NCI-H187 treated with DMSO at 0.1 percent for 48 hours (cell line): Measurements from ENCODE around the gene SAMD4A.
"Not testable (repeated sequence)": the region's sequence is repeated elsewhere in the genome, so short reads cannot be mapped to it uniquely, and the experiment has no call there.

Source experiments
- DNase-seq: peaks from one replicate; lab custom pipeline; 2025; lab: John Stamatoyannopoulos, UW

Gene SAMD4A

GRCh38 chr14:54734966-54735365, 168.0 kb downstream of the SAMD4A start:
- no peak for DNase-seq

- DNase-seq = no peak
Observed at GRCh38 chr14:54735424-54735823, 168.5 kb downstream of the SAMD4A start.

- no peak for DNase-seq
Observed at GRCh38 chr14:54737132-54737711, 170.3 kb downstream of the SAMD4A start.

- DNase-seq = no peak
Observed at GRCh38 chr14:54738009-54738408, 171.1 kb downstream of the SAMD4A start.

- no peak for DNase-seq
Observed at GRCh38 chr14:54739514-54739913, 172.6 kb downstream of the SAMD4A start.

- no peak for DNase-seq
Observed at GRCh38 chr14:54742492-54743350, 175.8 kb downstream of the SAMD4A start.

GRCh38 chr14:54743382-54743781, 176.5 kb downstream of the SAMD4A start:
- DNase-seq = no peak

- DNase-seq = no peak
Observed at GRCh38 chr14:54746019-54746418, 179.1 kb downstream of the SAMD4A start.

GRCh38 chr14:54747616-54748015, 180.7 kb downstream of the SAMD4A start:
- DNase-seq = no peak

GRCh38 chr14:54749180-54749579, 182.3 kb downstream of the SAMD4A start:
- no peak for DNase-seq

GRCh38 chr14:54749727-54750126, 182.8 kb downstream of the SAMD4A start:
- no peak for DNase-seq

- DNase-seq = not testable (repeated sequence)
Observed at GRCh38 chr14:54752611-54753010, 185.7 kb downstream of the SAMD4A start.

GRCh38 chr14:54753396-54753795, 186.5 kb downstream of the SAMD4A start:
- DNase-seq = not testable (repeated sequence)

- DNase-seq = no peak
Observed at GRCh38 chr14:54754116-54754622, 187.2 kb downstream of the SAMD4A start.

- DNase-seq = no peak
Observed at GRCh38 chr14:54754623-54755386, 187.9 kb downstream of the SAMD4A start.

- DNase-seq = no peak
Observed at GRCh38 chr14:54756656-54757392, 189.9 kb downstream of the SAMD4A start.

- DNase-seq = no peak
Observed at GRCh38 chr14:54758041-54758440, 191.1 kb downstream of the SAMD4A start.

- DNase-seq = no peak
Observed at GRCh38 chr14:54759982-54760585, 193.2 kb downstream of the SAMD4A start.

- DNase-seq = no peak
Observed at GRCh38 chr14:54760866-54761575, 194.1 kb downstream of the SAMD4A start.

GRCh38 chr14:54761835-54762234, 194.9 kb downstream of the SAMD4A start:
- no peak for DNase-seq

- no peak for DNase-seq
Observed at GRCh38 chr14:54762296-54762695, 195.4 kb downstream of the SAMD4A start.
